Measurements from ENCODE around the gene PLA2G2C.

GRCh38 chr1:20126041-20126805, 60.1 kb downstream of the PLA2G2C start:
- TF ChIP-seq POLR2AphosphoS5 (IDR thresholded peaks at IDR 0.05) (no peak), POLR2A (IDR thresholded peaks at IDR 0.05) (no peak)
